ENCODE data around the gene CGB1. TPM values are rescaled to one million over a fixed set of nuclear protein-coding genes. Genes with fewer than 3 reads are reported as not detected.

CGB1 gene
- total RNA-seq, 1 experiment from 2014 or later = not detected

DNA sequence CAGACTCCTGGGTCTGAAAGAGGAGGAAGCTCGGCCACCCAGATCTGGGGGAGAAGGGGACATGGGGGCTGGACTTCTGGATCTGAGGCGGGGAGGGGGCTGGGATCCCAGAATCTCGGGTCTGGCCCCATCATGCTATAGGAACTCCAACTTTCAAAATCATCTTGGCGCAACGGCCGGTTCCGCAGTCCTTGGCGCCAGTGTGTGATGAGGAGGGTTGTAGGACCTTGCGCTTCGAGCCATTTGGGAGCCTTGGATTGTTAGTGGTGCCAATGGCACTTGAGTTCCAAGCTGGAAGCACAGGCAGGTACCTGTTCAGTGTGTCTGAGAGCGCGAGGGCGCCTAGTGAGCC is 42.7 kb downstream of the CGB1 start:
- DNase-seq (ENCODE audit: low read depth) = no peak

DNA sequence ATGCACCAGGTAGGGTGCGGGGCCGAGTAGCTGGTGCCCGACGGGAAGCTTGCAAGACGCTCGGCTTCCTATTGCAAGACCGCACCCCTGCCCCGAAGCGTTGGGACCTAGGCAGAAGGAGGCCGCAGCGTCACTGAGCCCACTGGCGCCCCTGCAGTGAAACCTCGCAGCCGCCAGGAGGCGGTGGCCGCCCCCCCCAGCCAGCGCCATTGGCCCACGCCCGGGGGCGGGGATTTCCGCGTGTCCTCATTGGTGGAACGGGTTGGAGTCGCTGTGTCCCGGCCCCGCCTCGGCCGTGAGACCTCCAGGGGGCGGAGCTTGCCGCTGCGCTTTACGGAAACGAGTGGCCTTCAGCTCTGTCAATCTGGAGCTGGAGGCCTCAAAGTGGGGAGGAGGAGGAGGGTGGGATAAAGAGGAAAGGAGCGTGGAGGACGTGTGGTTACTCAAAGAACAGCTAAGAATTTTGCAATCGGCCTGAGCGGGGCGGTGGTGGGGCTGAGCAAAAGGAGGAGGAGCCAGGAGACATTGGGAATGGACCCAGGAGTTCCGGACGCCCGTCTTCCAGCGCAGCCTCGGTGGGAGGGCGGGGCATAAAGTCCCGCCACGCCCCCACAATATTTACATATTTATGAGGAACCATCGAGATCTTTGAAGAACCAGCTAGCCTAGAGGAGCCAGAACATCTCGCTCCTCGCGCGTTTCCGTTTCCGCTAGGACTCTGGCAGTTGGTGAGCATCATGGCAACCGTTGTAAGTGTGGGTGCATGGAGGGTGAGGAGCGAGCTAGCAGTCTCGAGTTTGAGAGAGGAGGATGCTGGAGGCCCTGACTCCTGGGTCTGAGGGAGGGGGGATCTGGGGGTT is 43.3 kb downstream of the CGB1 start, which contains the start of the genes GYS1 and RUVBL2:
Gene GYS1 (minus strand): TSS at position 135 of the 860 bp plus-strand sequence. CDS start 197 bp downstream, outside the sequence.
Gene RUVBL2 (plus strand): TSS at position 713 of the 860 bp plus-strand sequence. CDS start 25 bp downstream, at position 738.
- DNase-seq (ENCODE audit: low read depth) = peak; percentile 100

DNA sequence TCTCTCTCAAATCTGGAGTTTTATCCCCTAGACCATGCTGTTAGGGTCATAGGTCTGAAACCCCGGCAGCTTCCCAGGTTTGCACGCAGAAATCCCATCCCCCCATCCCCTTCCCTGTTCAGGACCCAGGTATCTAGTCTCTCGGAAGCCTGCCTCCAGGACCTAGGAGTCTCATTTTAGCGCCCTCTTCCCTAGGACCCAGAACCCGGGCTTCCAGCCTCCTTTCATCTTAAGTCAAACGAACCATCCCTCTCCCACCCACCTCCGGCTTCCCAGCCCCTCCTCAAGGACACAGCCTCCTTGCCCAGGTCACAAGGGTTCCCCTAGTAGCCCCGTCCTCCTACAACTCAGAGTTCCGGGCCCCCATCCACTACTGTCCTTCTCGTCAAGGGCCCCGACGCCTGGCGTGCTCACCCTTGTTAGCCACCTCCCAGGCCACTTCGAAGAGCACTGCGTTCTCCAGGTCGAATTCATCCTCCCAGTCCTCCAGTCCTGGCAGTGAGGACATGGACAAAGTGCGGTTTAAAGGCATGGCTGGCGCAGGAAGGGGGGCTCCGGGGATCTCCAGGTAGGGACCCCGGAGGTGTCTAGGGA is 44.0 kb downstream of the CGB1 start:
- no peak for DNase-seq (ENCODE audit: low read depth)

DNA sequence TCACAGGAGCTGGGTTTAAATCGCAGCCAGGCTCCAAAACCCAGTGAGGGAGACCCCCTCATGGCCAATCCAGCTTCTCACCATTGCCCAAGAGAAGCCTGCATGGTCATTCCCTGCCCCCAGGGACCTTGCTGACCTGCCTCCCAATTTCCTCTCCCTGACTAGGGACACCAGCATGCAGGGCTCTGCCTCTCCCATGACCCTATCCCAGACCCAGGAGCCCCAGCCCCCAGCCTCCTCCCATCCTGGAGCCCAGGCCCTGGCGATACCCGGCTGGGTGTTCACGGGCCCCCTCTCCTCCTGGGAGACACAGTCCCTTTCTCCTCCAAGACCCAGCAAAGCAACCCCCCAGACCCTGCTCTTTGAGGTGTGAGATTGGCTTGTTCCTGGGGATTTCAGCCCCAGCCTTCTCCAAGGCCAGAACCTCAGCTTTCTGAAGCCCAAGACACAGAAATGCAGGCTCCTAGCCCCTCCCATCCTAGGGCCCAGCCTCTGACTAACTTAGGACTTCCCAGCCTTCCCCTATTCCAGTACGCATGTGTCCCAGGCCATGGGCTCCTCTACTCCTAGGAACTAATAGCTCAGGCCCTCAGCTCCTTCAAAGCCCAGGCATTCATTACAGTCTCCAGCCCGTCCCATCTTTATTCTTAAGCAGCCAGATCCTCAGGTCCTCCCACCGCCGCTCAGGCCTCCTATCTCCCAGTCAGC is 44.7 kb downstream of the CGB1 start:
- DNase-seq (ENCODE audit: low read depth) = peak; percentile 85

DNA sequence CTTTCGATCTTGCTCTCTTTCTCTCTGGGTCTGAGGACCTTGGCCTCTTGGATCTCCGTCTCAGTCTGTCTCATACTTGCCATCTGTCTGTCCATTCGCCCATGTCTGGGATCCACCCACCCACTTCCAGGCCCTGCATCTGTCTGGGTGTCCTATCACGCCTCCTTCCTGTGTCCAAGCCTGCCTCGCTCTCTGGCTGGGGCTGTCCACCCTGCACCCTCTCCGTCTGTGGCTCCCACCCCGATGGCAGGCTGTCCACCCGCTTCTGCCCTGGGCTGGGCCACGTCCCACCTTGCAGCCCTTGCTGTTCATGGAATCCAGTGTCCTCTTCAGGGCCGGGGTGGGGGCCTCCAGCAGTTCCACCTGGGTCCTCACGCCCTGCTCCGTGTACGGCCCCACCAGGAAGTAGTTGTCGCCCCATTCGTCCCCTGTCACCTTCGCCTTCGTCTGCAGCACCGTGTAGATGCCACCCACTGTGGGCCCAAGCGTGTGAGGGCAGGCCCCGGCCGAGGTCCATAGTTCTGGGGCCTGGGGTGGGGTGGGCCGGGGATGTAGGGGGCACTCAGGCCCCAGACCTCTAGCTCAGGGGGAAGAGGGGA is 45.6 kb downstream of the CGB1 start:
- no peak for DNase-seq (ENCODE audit: low read depth)

DNA sequence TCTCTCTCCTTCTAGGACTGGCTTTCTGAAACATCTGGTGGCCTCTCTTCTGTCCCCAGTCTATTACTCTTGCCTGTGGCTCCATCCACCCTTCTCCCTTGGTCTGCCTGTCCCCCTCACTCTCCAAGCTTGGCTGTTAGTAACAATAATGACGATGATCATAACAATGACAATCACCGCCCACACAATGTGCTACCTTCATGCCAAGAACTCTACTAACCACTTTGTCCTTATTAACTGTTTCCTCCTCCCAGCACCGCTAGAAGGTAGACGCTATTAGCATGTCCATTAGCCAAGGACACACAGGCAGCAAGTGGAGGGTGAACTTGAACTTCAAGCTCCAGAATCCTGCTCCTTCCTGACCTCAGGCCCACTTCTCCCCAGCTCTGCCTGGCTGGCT is 46.3 kb downstream of the CGB1 start:
- no peak for DNase-seq (ENCODE audit: low read depth)

DNA sequence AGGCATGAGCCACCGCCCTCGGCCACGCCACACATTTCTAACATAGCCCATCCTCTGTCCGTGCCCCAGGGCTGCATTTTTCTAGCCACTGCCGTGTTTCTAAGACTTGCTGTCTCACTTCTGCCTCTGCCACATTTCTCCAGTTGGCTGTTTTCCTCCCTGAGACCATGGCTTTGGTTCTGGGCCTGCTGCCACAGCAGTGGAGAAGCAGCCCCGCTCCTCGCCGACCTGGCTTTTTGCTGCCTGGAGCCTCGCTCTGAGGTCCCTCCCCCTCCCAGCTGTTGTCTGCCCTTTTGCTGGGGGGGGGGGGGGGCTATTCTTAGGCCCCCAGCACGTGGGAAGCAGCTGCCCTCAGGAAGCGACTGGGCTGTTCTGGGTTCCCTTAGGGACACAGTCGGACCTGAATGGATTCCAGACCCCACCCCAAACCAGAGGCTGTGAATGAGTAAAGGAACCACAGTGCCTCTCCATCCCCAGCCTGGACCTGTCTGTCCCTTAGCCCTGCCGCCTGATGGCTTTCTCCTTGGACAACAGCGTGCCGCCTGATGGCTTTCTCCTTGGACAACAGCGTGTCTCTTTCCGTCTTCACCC is 46.9 kb downstream of the CGB1 start:
- DNase-seq (ENCODE audit: low read depth) = no peak

DNA sequence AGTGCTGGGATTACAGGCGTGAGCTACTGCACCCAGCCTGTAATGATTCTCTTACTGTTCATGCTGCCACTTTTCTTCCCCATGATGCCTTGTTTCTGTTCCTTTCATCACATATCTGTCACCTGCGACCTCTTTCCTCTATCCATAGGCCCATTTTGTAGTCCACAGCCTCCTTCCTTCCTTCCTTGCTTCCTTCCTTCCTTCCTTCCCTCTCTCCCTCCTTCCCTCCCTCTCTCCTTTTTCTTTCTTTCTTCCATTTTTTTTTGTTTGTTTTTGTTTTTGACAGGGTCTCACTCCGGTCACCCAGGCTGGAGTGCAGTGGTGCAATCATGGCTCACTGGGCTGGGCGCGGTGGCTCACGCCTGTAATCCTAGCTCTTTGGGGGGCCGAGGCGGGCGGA is 47.8 kb downstream of the CGB1 start:
- no peak for DNase-seq (ENCODE audit: low read depth)

DNA sequence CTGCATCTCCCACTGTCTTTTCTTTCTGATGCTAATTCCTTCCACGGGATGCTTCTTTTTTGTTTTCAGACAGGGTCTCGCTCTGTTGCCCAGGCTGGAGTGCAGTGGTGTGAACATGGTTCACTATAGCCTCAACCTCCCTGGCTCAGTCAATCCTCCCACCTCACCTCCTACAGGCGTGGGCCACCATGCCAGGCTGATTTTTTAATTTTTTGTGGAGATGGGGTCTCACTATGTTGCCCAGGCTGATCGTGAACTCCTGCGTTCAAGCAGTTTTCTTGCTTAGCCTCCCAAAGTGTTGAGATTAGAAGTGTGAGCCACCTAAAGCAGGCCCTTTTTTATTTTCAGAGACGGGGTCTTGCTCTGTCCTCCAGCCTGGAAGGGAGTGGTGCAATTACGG is 48.4 kb downstream of the CGB1 start:
- no peak for DNase-seq (ENCODE audit: low read depth)

DNA sequence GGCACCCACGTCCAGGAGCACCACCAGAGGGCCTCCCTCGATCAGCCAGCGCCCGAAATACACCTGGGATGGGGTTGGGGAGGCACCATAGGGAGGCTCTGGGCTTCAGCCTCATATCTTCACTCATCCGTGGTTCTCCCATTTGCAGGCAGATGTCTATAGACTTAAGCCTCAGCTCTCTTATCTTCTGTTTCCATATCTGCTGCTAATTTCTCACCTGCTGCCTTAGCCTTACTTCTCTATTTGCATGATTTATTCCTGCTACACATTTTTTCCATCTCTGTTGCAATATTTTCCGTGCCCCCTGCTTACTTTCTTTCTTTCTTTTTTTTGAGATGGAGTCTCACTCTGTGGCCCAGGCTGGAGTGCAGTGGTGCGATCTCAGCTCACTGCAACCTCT is 49.4 kb downstream of the CGB1 start:
- DNase-seq (ENCODE audit: low read depth) = no peak

DNA sequence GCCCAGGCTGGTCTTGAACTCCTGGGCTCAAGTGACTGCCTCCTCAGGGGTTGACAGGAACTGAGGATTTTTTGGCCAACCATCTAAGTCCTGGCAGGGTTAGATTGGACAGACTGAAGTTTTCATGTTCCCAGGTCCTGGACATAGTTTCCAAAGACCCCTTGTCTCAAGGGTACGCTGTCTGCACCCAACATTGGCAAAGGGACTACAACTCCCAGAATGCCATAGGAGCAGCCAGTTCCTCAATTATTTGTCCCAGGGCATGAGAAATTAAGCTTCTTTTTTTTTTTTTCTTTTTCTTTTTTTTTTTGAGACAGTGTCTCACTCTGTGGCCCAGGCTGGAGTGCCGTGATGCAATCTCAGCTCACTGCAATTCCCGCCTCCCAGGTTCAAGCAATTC is 50.5 kb downstream of the CGB1 start:
- no peak for DNase-seq (ENCODE audit: low read depth)

DNA sequence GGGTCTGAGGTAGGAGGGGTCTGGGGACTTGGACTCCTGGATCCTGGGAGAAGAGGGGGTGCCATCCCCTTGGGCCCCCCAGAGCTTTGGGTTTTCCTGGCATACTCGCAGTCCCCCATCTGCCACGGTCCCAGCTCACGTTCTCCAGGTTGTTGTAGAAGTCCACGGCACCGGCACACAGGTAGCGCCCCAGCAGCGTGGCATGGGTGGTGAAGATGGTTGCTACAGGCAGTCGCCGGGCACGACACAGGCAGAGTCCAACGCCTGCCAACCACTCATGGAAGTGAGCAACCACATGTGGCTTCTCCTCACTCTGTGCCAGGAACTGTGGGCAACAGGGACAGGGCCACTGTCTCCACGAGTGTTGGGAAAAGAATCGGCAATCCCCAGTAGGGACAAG is 51.0 kb downstream of the CGB1 start:
- no peak for DNase-seq (ENCODE audit: low read depth)

Other genes with a start within 250 kb of the CGB1 start
- gene BCAT2, start 225.9 kb downstream of the CGB1 start, total RNA-seq (2014; rRNA removed; shearing (Covaris generic)) = 29.5 and 36.7 TPM in 2 replicates
- 0.69 TPM in 1 of 2 replicates, not detected in the other for gene HSD17B14, start 200.4 kb downstream of the CGB1 start, total RNA-seq (2014; rRNA removed; shearing (Covaris generic))
- gene PLEKHA4, start 168.3 kb downstream of the CGB1 start, total RNA-seq (2014; rRNA removed; shearing (Covaris generic)) = 2.1 and 4.5 TPM in 2 replicates
- gene PPP1R15A, start 164.5 kb downstream of the CGB1 start, total RNA-seq (2014; rRNA removed; shearing (Covaris generic)) = 50.7 and 56.2 TPM in 2 replicates
- not detected in 2 replicates for gene TULP2, start 138.2 kb downstream of the CGB1 start, total RNA-seq (2014; rRNA removed; shearing (Covaris generic))
- gene NUCB1, start 136.6 kb downstream of the CGB1 start, total RNA-seq (2014; rRNA removed; shearing (Covaris generic)) = 105 and 106 TPM in 2 replicates
- gene DHDH, start 103.2 kb downstream of the CGB1 start, total RNA-seq (2014; rRNA removed; shearing (Covaris generic)) = not detected in 2 replicates
- 43.7 and 54.2 TPM in 2 replicates for gene BAX, start 82.0 kb downstream of the CGB1 start, total RNA-seq (2014; rRNA removed; shearing (Covaris generic))
- 754 and 855 TPM in 2 replicates for gene FTL, start 71.6 kb downstream of the CGB1 start, total RNA-seq (2014; rRNA removed; shearing (Covaris generic))
- 19.2 and 36.8 TPM in 2 replicates for gene GYS1, start 43.6 kb downstream of the CGB1 start, total RNA-seq (2014; rRNA removed; shearing (Covaris generic))
- 550 and 590 TPM in 2 replicates for gene RUVBL2, start 43.0 kb downstream of the CGB1 start, total RNA-seq (2014; rRNA removed; shearing (Covaris generic))
- gene LHB, start 19.8 kb downstream of the CGB1 start, total RNA-seq (2014; rRNA removed; shearing (Covaris generic)) = 0.60 and 4.0 TPM in 2 replicates
- 5.3 and 11.9 TPM in 2 replicates for gene CGB3, start 12.6 kb downstream of the CGB1 start, total RNA-seq (2014; rRNA removed; shearing (Covaris generic))
- gene CGB2, start 5.0 kb downstream of the CGB1 start, total RNA-seq (2014; rRNA removed; shearing (Covaris generic)) = 2.2 TPM in 1 of 2 replicates, not detected in the other
- 22.0 and 35.7 TPM in 2 replicates for gene CGB5, start 7.0 kb upstream of the CGB1 start, total RNA-seq (2014; rRNA removed; shearing (Covaris generic))
- 27.8 and 31.4 TPM in 2 replicates for gene CGB8, start 12.2 kb upstream of the CGB1 start, total RNA-seq (2014; rRNA removed; shearing (Covaris generic))
- 4.3 and 6.8 TPM in 2 replicates for gene CGB7, start 20.9 kb upstream of the CGB1 start, total RNA-seq (2014; rRNA removed; shearing (Covaris generic))
- gene NTF4, start 27.9 kb upstream of the CGB1 start, total RNA-seq (2014; rRNA removed; shearing (Covaris generic)) = not detected in 2 replicates
- not detected in 2 replicates for gene KCNA7, start 35.8 kb upstream of the CGB1 start, total RNA-seq (2014; rRNA removed; shearing (Covaris generic))
- 179 and 191 TPM in 2 replicates for gene SNRNP70, start 48.6 kb upstream of the CGB1 start, total RNA-seq (2014; rRNA removed; shearing (Covaris generic))
- 6.7 and 7.2 TPM in 2 replicates for gene LIN7B, start 77.5 kb upstream of the CGB1 start, total RNA-seq (2014; rRNA removed; shearing (Covaris generic))
- 2.3 and 2.6 TPM in 2 replicates for gene C19orf73, start 82.2 kb upstream of the CGB1 start, total RNA-seq (2014; rRNA removed; shearing (Covaris generic))
- 5.4 and 10.4 TPM in 2 replicates for gene PPFIA3, start 82.6 kb upstream of the CGB1 start, total RNA-seq (2014; rRNA removed; shearing (Covaris generic))
- gene HRC, start 118.5 kb upstream of the CGB1 start, total RNA-seq (2014; rRNA removed; shearing (Covaris generic)) = not detected in 2 replicates
- gene TRPM4, start 120.9 kb upstream of the CGB1 start, total RNA-seq (2014; rRNA removed; shearing (Covaris generic)) = 2.1 and 31.7 TPM in 2 replicates

All from Daoy (cell line).